HG03442 (cell line): ENCODE results near the gene TPI1.
"Not testable (repeated sequence)": the region's sequence is repeated elsewhere in the genome, so short reads cannot be mapped to it uniquely, and the experiment has no call there.

Experiments used
- ATAC-seq: cut with Tn5 transposase; IDR thresholded peaks from one replicate; pipeline ENCODE4 v1.9.1; 2021; ENCODE audit warnings: mild to moderate bottlenecking, moderate library complexity; ENCODE audit not compliant: unreplicated experiment

The TPI1 gene

DNA sequence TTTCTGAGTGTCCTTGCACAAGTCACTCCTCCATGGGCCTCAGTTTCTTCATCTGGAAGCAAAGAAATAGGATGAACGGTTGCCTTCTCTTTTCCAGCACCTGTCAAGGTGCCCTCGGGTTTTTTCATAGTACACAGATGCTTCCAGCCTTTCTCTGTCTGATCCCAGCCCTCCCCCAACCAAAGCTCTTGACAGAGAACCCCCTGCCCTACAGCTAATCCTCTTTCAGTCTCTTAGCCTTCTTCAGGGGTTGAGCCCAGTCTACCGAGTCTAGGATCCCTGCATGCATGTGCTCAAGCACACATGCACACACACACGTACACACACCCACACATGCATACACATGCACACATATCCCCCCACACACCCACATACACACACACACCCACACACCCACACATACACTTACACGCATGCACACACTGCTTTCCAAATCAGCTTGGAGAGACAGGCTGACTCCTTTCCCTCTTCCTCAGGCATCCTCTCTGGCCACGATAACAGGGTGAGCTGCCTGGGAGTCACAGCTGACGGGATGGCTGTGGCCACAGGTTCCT, 20.9 kb upstream of the TPI1 start:
- ATAC-seq: no peak

DNA sequence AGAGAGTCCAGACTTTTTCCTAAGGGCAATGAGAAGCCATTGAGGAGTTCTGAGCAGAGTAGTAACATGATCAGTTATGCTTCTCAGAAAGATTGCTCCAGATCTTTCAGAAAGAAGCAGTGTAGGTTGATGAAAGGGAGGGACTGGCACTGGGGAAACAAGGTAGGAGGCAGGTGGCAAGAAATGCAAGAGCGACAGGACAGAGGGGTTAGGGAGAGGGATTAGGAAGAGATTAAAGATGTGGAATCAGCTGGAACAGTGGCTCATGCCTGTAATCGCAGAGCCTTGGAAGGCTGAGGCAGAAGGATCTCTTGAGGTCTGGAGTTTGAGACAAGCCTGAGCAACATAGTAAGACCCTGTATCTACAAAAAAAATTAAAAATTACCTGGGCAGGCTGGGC, 19.7 kb upstream of the TPI1 start:
- no peak for ATAC-seq

DNA sequence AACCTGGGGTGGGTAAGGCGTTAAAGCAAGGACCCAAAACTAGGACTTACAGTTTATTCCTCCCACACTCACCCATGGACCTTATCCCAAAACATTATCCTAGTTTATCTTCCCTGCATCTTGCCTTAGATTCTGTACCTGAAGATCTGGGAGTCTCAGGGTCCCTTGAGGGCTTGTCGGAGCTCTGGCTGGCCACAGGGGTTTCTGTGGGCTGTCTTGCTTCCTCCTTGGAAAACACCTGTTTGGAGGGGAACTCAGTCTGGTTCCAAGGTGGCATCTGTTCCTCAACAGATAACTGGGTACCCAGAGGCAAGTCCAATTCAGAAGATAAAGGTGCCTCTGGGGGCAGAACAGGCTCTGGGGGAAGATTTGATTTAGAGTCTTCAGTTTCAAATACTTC, 17.9 kb upstream of the TPI1 start:
- ATAC-seq: no peak

DNA sequence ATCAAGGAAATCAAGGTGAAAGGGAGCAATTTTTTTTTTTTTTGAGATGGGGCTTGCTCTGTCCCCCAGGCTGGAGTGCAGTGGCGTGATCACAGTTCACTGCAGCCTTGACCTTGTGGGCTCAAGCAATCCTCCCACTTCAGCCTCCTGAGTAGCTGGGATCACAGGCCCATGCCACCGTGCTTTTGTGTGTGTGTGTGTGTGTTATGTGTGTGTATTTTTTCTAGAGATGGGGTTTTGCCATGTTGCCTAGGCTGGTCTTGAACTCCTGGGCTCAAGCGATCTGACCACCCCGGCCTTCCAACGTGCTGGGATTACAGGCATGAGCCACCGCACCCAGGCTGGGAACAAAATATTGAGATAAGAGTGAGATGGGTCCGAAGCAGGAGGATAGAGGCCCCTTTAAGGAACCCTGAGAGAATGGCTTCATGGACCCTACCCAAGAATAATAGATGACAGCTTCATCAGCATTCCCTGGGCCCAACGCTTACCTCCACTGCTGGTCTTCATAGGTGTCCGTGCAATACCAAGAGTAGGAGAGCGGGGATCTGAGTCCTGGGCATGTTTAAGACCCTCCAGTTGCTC, 17.3 kb upstream of the TPI1 start:
- ATAC-seq: no peak

DNA sequence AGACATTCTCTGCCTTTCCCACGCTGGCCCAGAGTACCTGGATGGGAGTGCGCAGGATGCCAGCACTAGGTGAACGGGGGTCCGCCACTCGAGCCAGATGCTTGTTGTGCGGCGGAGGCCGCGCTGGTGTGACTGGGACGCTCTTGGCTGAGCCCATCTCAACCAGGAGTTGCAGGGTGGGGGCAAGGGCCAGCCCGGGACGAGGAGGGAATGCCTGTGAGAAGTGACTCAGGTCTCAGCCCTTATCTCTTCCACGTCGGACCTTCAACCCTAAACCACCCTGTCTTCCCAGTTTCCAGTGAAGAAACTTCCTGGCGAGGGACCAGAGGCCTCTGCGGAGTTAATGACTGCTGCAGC, 16.6 kb upstream of the TPI1 start:
- ATAC-seq: no peak

DNA sequence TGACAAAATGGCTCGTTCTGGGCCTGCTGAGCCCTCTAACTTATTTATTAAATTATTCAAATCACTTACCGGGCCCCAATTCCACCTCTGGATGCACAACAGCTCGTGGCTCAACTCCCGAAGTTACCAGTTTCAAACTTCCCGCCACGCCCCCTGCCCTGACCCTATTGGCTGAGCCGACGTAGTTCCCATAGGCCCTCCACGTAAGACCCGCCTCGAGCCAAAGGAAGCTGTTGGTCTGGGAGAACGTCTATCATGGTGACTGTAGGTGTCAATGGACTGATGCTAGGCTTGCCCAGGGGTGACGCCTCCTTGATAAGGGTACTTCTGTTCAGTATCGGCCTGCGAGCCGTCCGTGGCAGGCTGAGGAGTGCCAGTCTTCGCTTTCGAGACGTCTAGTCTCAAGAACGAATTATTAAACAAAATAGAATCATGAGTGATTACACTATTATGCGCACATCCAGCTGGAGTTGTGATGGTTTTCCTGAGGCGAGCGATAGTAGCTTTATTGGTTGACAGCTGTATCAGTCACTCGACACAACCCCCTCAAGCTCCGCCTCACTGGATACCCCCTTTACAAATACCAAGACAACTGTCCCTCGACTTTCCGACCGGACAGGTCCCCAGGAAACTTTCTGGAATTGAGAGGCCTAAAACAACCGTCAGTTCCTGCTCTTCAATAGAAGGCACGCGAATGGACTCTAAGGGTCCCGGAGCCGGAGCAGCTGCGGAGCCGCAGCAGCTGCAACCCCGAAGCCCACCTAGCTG, 16.0 kb upstream of the TPI1 start, which contains the start of gene CDCA3:
Gene CDCA3, minus strand, starts transcription at position 134 of the 768 bp plus-strand sequence. CDS start 334 bp downstream, outside the sequence.
- ATAC-seq: peak; percentile 48

DNA sequence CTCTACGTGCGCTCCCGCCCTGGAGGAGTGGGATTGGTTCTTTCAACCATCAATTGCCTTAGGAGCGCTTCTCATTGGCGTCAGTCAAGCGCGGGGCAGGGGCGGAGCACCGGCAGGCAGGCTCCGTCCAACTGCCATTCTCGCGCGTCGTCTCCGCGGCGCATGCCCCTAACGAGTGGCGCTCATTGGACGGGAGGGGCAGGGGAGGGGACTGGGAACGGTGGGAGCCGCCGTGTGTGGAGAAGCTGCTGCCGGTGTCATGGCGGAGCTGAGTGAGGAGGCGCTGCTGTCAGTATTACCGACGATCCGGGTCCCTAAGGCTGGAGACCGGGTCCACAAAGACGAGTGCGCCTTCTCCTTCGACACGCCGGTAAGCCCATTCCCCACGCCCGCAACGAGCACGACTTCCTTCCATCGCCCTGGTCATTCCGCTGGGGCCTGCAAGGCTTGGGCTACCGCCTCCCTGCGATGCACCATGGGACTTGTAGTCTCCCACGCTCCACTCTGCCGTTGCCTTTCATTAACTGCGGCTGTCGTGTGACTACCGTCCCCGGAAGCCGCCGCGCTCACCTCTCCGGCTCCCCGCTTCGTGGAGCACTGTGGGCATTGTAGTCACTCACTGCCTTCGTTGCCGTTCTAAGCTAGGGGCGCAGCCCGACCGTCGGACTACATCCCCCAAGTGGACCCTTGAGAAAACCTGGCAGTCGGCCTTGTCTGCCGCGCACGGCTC, 15.2 kb upstream of the TPI1 start, which contains the start of gene USP5:
Gene USP5, plus strand, starts transcription at position 230 of the 730 bp plus-strand sequence. Its CDS starts 30 bp downstream, at position 260.
- peak; percentile 80 for ATAC-seq

DNA sequence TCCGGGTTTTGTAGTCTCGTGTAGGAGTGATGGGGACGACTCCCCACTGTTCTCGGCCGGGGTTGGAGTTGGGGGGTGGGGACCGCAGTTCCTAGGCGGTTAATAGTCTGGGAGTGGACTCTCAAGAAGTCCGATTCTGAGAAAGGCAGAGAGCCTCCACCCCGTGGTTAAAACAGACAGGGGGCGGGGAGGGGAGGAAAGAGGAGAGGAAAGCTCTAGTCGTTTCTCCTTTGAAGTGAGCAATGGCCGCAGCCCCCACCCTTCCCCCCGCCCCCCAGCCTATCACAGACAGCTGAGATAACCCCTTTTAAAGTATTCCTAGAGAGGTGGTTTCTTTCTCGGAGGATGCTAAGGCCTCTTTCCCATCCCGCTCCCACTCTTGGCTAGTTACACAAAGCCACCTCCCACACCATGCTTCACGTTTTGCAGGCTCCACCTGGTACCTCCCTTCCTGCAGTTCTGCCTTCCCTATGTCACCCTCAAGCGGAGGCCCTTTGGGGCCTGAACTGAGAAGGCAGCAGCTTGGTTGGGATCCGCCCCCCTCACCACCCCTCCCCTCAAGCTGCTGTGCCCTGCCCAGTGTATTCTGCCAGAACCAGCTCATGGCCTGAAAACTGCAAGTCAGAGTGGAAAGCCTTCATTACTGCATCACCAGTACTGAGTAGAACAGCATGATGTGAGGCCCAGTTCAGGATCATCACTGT, 14.5 kb upstream of the TPI1 start:
- ATAC-seq: no peak

DNA sequence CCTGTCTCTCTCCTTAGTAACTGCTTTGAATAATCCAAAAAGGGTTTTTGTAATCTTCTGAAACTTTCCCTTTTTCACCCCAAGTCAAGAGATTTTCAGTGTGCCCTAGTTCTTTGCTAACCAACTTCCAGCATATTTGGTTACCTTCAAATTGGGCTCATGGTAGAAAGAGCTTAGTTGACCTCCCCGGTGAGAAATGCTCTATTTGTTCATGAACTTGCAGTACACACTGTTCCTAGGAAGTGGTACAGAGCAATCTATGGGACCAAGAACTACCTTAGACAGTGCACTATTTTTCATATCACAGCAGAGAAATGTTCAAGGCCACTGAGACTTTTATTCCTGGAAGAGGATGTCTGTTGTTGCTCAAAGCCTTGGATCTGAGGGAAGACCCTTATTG, 13.7 kb upstream of the TPI1 start:
- no peak for ATAC-seq

DNA sequence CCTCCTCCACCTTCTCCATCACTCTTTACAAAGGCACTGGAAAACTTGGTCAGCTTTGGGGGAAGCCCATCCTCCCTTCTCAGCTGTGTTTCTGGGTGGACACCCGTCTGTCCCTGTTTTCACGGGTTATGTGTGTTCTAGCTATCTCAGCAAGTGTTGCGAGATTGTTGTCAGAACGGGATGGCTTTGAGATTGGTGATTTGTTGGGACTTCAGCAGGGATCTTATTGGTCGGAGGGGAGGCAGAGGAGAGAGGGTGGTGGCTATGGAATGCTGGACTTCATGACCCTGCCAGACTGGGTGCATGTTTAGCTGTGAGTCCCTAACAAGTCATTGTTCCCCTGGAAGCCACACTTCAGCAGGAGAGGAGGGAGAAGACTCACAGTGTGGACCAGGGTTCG, 13.3 kb upstream of the TPI1 start:
- no peak for ATAC-seq

DNA sequence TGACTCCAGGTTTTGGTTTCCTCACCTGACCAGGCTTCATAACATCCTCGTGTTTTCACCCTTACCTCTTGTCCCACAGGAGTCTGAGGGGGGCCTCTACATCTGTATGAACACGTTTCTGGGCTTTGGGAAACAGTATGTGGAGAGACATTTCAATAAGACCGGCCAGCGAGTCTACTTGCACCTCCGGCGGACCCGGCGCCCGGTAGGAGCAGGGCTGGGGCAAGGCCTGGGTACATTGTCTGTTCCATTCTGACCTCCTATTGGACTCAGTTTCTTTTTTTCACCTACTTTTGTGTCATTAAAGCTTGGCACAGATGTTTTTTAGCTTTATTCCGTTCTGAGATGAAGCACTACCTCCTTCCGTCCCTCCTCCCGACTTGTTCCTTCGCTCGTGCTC, 12.0 kb upstream of the TPI1 start:
- ATAC-seq: no peak

DNA sequence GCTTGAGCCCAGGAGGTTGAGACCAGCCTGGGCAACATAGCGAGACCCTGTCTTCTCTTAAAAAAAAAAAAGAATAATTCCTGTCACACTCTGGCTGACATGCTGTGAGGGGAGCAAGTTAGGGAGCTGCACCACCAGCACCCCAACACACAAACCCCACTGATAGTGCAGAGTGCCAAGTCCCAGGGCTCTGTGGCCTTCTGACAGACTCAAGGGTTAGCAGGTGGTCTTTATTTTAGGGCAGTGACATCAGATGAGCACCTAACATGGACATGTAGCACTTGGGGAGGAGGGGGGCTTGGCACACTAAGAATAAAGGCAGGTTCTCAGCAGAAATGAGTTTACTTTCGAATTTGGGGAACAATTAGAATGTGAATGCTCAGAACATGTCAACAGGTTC, 8.5 kb upstream of the TPI1 start:
- no peak for ATAC-seq

DNA sequence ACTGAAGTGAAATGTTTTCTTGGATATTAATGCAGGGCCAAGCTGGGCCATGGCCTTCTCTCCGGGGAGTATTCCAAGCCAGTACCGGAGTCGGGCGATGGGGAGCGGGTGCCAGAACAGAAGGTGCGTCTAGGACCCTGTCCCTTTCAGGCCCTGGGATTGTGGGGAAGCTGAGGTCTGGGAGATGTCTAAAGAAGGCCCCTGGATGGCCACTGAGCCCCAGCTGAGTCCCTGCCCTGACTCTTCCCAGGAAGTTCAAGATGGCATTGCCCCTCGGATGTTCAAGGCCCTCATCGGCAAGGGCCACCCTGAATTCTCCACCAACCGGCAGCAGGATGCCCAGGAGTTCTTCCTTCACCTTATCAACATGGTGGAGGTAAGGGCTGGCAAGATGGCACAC, 7.2 kb upstream of the TPI1 start:
- ATAC-seq: no peak

DNA sequence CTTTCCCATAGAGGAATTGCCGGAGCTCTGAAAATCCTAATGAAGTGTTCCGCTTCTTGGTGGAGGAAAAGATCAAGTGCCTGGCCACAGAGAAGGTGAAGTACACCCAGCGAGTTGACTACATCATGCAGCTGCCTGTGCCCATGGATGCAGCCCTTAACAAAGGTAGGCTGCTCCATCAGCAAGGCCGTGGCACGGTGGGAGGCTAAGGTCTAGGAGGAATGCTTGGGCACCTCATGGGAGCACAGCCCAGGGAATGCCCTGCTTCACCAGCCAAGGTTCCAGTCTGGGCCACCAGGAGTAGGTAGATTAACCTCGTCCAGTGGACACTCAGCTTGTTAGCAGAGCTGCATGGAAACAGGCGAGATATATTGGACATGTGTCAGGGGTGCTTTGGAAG, 6.4 kb upstream of the TPI1 start:
- no peak for ATAC-seq

DNA sequence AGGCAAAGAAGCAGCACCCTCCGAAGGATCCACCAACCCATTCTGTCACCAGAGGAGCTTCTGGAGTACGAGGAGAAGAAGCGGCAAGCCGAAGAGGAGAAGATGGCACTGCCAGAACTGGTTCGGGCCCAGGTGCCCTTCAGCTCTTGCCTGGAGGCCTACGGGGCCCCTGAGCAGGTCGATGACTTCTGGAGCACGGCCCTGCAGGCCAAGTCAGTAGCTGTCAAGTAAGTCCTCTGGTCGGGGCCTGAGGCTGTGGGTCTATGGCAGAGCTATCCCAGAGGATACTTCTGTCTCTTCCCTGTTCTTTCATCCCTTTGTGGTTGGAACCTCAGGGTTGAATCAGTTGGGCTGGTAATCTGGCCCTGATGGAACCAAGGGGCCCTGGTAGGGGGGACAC, 5.9 kb upstream of the TPI1 start:
- ATAC-seq: no peak

DNA sequence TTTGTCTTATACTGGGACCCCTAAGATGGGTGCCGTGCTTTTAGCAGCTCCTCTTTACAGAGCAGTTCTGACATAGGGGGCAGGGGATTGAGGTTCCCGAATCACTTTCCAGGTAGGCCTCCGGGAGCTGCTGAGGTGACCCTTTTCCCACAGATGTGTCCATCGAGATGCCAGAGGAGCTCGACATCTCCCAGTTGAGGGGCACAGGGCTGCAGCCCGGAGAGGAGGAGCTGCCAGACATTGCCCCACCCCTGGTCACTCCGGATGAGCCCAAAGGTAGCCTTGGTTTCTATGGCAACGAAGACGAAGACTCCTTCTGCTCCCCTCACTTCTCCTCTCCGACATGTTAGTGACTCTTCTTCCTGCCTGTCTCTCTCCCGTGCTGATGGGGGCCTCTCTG, 4.3 kb upstream of the TPI1 start:
- ATAC-seq: no peak

DNA sequence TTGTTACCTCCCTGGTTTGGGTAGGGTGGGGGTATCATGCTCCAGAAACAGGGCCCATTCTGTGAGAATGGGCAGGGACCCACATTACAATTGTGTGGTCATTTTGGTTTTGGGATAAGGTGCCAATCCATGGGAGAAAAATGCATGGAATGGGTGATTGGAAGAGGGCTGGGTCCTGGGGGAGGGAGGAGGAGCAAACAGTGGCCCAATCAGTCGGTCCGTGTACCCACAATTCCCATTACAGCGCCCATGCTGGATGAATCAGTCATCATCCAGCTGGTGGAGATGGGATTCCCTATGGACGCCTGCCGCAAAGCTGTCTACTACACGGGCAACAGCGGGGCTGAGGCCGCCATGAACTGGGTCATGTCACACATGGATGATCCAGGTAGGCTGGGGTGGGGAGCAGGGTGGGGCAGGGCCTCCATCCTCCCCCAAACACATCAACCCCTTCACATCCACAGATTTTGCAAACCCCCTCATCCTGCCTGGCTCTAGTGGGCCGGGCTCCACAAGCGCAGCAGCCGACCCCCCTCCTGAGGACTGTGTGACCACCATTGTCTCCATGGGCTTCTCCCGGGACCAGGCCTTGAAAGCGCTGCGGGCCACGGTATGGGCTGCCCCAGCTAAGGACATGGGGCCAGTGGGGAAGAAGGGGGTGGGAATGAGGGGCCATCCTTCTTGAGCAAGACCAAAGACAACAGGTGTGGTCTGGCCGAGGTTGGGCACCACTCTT, 3.6 kb upstream of the TPI1 start:
- ATAC-seq: no peak

DNA sequence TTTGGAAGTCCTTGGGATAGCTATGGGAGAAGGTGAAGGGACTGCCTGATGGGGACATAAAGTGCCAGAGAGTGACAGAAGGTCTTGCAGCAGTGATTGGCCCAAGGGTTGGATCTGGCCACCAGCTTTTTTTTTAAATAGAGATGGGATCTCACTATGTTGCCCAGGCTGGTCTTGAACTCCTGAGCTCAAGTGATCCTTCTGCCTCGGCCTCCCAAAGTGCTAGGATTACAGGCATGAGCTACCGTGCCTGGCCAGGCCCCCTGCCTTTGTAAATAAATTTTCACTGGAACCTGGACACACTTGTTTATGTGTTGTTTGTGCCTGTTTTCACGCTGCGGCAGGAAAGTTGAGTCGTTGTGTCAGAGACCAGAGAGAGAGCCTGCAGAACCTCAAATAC, 2.0 kb upstream of the TPI1 start:
- not testable (repeated sequence) for ATAC-seq

DNA sequence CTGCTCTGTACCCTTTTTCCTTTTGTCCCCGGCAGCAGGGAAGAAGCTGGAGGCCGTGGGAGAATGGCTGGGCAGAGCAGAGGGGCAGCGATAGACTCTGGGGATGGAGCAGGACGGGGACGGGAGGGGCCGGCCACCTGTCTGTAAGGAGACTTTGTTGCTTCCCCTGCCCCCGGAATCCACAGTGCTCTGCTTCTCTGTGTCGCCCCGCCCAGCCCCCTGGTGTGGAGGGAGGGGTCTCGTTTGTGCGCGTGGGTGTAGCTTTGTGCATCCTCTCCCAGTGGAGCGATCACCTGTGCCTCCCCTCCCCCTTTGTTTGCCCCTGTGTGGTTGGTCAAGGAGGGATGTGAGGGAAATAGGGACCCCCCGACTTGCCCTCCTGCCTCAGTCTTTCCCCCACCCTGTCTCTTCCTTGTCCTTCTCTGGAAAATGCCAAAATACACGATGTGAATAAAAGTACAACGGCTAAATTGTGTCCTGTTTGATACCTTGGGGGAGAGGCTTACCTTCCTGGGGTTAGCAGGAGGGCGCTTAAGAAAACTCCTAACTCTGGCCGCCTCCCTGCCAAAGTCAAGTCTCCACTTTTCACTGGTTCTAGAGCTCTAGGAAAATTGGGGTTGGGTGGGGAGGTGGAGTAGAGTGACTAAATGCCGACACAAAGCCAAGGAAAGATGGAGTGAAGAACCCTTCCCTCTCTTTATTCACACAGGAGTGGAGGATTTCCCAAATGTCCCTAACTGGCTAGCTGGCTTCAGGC, 990 bp upstream of the TPI1 start:
- ATAC-seq: no peak

DNA sequence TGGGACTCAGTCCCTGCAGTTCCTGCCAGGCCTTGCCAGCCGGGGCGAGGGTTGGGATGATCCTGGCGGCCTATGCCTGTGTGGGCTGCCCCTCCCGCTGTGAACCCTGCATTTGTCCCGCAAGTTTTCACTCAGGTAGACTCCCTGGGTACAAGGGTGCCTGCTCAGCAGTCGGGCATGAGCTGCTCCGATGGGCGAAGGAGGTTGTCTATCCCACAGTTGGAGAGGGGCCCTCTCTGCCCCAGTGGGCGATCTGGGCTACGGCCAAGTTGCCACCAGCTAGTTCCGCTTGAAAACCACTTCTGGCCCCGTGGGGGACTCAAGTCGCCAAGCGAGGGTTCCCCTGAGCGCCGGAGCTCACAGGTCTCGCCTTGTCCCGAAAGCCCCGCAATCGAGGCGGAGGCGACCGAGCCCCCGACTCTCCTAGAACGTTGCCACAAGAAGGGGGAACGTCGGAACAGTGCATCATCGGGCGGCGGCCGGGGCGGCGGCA, 365 bp upstream of the TPI1 start:
- peak; percentile 7 for ATAC-seq
